K562 (cell line): ENCODE data around the gene NR5A2. TPM values are rescaled to one million over a fixed set of nuclear protein-coding genes. Genes with fewer than 3 reads are reported as not detected.

Experiments used
- ATAC-seq: fragments of 200-7000 bp; cut with Tn5 transposase; 3 replicates; pipeline ENCODE4 v1.9.1; 2020; ENCODE audit warnings: moderate library complexity
- BruUV-seq: library from RNA; stranded (reverse); fragments of 400-500 nt; replicated peaks from 2 replicates; lab custom pipeline; 2021; lab: Mats Ljungman, UMichigan
- CTCF ChIA-PET: fragments of 300-600 bp; formaldehyde crosslinking; extraction: SDS; loops from one replicate; lab custom pipeline; 2021; ENCODE audit warnings: low intra/inter-chr PET ratio; lab: Yijun Ruan, JAX
- POLR2A ChIA-PET: fragments of 300-600, 350-650 bp; sonication (Branson Sonifier 250); formaldehyde crosslinking; extraction: SDS; loops from one replicate; lab custom pipeline; 2021; ENCODE audit warnings: antibody characterized with exemption, inconsistent platforms; lab: Yijun Ruan, JAX
- DNase-seq, 4 experiments: peaks; one replicate each; pipeline versions ENCODE4 v3.0.0 to v3.0.0-alpha.2; 2011 to 2018; ENCODE audit warnings: low spot score in 3 of 4, mixed read lengths in 3 of 4; ENCODE audit errors: extremely low read depth in 1 of 4
- FAIRE-seq: peaks from 2 replicates; lab custom pipeline; 2011; peaks lifted over from hg19 to GRCh38; lab: Jason Lieb, UNC
- H2AFZ ChIP-seq: 2 replicates; pipeline ENCODE4 v1.6.0; 2011; ENCODE audit warnings: low read depth, low read length, control low read depth, inconsistent platforms
- H3K27ac ChIP-seq: fragments of 200-600 bp; 3 replicates; pipeline ENCODE4 v1.8.0; 2011; ENCODE audit warnings: low read depth, mild to moderate bottlenecking, control low read depth, inconsistent platforms, low read length, moderate library complexity, mixed read lengths; ENCODE audit errors: extremely low read depth
- H3K27me3 ChIP-seq, 2 experiments: fragments of 300-600 bp in 1 of 2; 2 replicates in 1 of 2; 3 replicates in 1 of 2; pipeline versions ENCODE4 v1.6.0 to v1.8.0; 2011; ENCODE audit warnings: inconsistent platforms in 2 of 2, low read length in 2 of 2, mild to moderate bottlenecking in 1 of 2, mixed read lengths in 1 of 2, moderate library complexity in 1 of 2; ENCODE audit not compliant: control insufficient read depth in 2 of 2, insufficient read depth in 2 of 2
- H3K36me3 ChIP-seq: fragments of 300-600 bp; 3 replicates; pipeline ENCODE4 v1.8.0; 2011; ENCODE audit warnings: mild to moderate bottlenecking, low read length, inconsistent platforms; ENCODE audit not compliant: control insufficient read depth, insufficient read depth
- H3K4me1 ChIP-seq, 2 experiments: fragments of 200-600 bp in 1 of 2; replicated peaks in 1 of 2; 2 replicates in 1 of 2; 3 replicates in 1 of 2; pipeline versions ENCODE4 v1.5.1 to v1.8.0; 2011; ENCODE audit warnings: inconsistent platforms in 2 of 2, low read length in 2 of 2, mild to moderate bottlenecking in 1 of 2, mixed read lengths in 1 of 2, moderate library complexity in 1 of 2; ENCODE audit not compliant: control insufficient read depth in 2 of 2, insufficient read depth in 2 of 2
- H3K4me2 ChIP-seq: 2 replicates; pipeline ENCODE4 v1.6.1; 2011; ENCODE audit warnings: low read length, control low read depth, inconsistent platforms, mixed read lengths; ENCODE audit not compliant: insufficient read depth
- H3K4me3 ChIP-seq: fragments of 200-600 bp; sonication (generic), shearing (Covaris generic); 2 replicates; pipeline ENCODE4 v1.5.1; 2016; ENCODE audit warnings: control low read depth, inconsistent platforms
- H3K79me2 ChIP-seq: fragments of 200-600 bp; 3 replicates; pipeline ENCODE4 v1.8.0; 2011; ENCODE audit warnings: low read length, inconsistent platforms; ENCODE audit not compliant: control insufficient read depth, insufficient read depth
- H3K9ac ChIP-seq, 2 experiments: 2 replicates each; pipeline versions ENCODE4 v1.6.0 to v1.6.1; 2011; ENCODE audit warnings: low read depth in 2 of 2, low read length in 2 of 2, control low read depth in 1 of 2, inconsistent platforms in 1 of 2, mild to moderate bottlenecking in 1 of 2, mixed read lengths in 1 of 2; ENCODE audit not compliant: insufficient read depth in 1 of 2
- H3K9me1 ChIP-seq: one replicate; pipeline ENCODE4 v1.6.0; 2011; ENCODE audit warnings: inconsistent platforms, mild to moderate bottlenecking, low read length, moderate library complexity; ENCODE audit not compliant: control insufficient read depth, insufficient read depth
- H3K9me3 ChIP-seq: replicated peaks from 2 replicates; pipeline ENCODE4 v1.5.1; 2011; ENCODE audit warnings: low read depth, low read length, inconsistent platforms; ENCODE audit not compliant: control insufficient read depth, insufficient read depth
- H4K20me1 ChIP-seq: replicated peaks from 2 replicates; pipeline ENCODE4 v1.6.1; 2011; ENCODE audit warnings: low read length, inconsistent platforms, mixed read lengths; ENCODE audit not compliant: control insufficient read depth, insufficient read depth
- CEBPB ChIP-seq: fragments of 450-650 bp; IDR thresholded peaks from 2 replicates; pipeline ENCODE4 v1.6.1; 2016; ENCODE audit warnings: missing genetic modification characterization, missing compliant biosample characterization
- HMG20A ChIP-seq: fragments of 450-650 bp; formaldehyde crosslinking; conservative IDR thresholded peaks from 2 replicates; pipeline ENCODE4 v1.4.0; 2020; ENCODE audit warnings: mild to moderate bottlenecking, mixed read lengths
- RBM34 ChIP-seq: fragments of 200-400 bp; formaldehyde crosslinking; IDR thresholded peaks from 2 replicates; pipeline ENCODE4 v1.6.1; 2018; ENCODE audit warnings: low read length, borderline replicate concordance; ENCODE audit not compliant: insufficient read depth
- SMAD3 ChIP-seq: fragments of 450-650 bp; formaldehyde crosslinking; conservative IDR thresholded peaks from 2 replicates; pipeline ENCODE4 v1.4.0; 2020; ENCODE audit warnings: mild to moderate bottlenecking
- ZNF561 ChIP-seq: fragments of 450-650 bp; formaldehyde crosslinking; conservative IDR thresholded peaks from 2 replicates; pipeline ENCODE4 v1.4.0; 2020; ENCODE audit warnings: mild to moderate bottlenecking, moderate library complexity
- WGBS: fragments of 100-300 bp; shearing (Covaris generic); methylation state at CpG from one replicate; pipeline ENCODE4 v1.1.6; 2016; ENCODE audit warnings: low coverage, mixed read lengths; ENCODE audit not compliant: insufficient coverage; ENCODE audit errors: missing lambda C conversion rate; 5-methylcytosine and 5-hydroxymethylcytosine counted together
- in situ Hi-C: fragments of 300-500 bp; cut with MboI; formaldehyde crosslinking; loops from 4 replicates; pipeline ENCODE4 v1.15.0; 2018; ENCODE audit warnings: inconsistent platforms, mixed read lengths
- intact Hi-C: fragments of 100-400 bp; cut with micrococcal nuclease; formaldehyde crosslinking; loops from 2 replicates; pipeline ENCODE4 v1.14.2; 2022
- polyA plus RNA-seq, 8 experiments: library from polyadenylated mRNA; depleted of rRNA in 4 of 8; stranded (reverse) in 5 of 8; unstranded in 3 of 8; fragments of >200 nt; fragmentation: Nextera tagmentation in 2 of 8; fragmentation: Illumina TruSeq in 1 of 8; extraction: Ambion mirVana in 2 of 8; extraction: Trizol in 1 of 8; gene quantifications; 2 replicates each; pipeline versions ENCODE4 v1.2.1 to v1.2.3, GENCODE V29; 2011 to 2014; ENCODE audit warnings: inconsistent platforms in 1 of 8, missing spikeins in 1 of 8
- total RNA-seq, 7 experiments: library from RNA; depleted of rRNA in 6 of 7; stranded (reverse); fragments of >200 nt in 6 of 7; fragmentation: Illumina TruSeq in 2 of 7; extraction: Trizol in 2 of 7; gene quantifications; 2 replicates each; pipeline versions ENCODE4 v1.2.1 to v1.2.3, GENCODE V29; 2011 to 2021; ENCODE audit warnings: low replicate concordance in 1 of 7
- TF ChIP-seq, protein P1 (sequence below): fragments of 450-650 bp; IDR thresholded peaks from 2 replicates; pipeline ENCODE4 v1.6.1; 2017; ENCODE audit warnings: antibody characterized with exemption
- TF ChIP-seq, protein P2 (sequence below): fragments of 250-450 bp; sonication (Bioruptor Pico); IDR thresholded peaks from 2 replicates; pipeline ENCODE4 v1.5.1; 2021; ENCODE audit warnings: mild to moderate bottlenecking
- TF ChIP-seq, protein P3 (sequence below): fragments of 450-650 bp; IDR thresholded peaks from 2 replicates; pipeline ENCODE4 v1.6.1; 2016; ENCODE audit warnings: mild to moderate bottlenecking

NR5A2 gene
- total and polyA plus RNA-seq, 9 of the 15 experiments (the other 6 are each of a cell fraction or from before 2014, with no cell fraction given) = 0.13 to 0.40 (median 0.29) TPM

DNA sequence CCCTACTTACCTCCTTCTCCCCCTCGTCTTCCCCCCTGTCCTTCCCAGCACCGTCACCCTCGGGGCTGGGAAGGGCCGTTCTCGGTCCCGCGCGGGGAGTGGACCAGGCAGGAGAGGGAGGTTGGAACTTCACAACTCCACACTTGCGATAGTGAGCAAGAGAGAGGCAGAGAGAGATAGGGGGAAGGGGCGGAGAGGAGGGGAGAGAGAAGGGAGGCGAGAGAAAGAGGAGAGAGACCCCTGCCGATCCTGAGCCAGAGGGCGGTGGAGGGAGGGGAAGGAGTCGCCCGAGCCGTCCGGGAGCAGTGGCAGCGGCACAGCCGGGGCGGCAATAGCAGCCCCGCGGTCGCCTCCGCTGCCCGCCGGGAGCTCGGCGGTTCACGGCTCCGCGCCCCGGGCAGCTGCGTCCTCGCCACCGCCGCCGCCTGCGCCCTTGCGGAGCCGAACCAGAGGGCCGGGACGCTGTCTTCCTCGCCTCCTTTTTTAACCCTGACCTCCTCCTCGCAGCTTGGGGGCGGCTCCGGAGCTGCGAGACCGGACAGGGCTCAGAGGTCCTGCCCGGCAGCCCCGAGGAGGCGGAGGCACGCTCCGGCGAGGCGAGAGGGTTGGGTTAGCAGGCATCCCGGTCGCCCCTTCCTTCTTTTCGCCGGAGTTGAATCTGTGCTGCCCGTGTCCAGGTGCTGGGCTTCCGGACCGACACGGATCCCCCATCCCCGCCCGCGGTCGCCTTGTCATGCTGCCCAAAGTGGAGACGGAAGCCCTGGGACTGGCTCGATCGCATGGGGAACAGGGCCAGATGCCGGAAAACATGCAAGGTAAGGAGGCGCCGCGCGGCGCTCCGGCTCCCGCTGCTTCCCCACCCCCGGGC lies 11.7 kb downstream of the NR5A2 start:
- WGBS = 10% methylated on average over 55 of the region's 79 CpGs
- intact Hi-C loops = no loop called here
- in situ Hi-C loops = no loop called here
- no peaks in the 10 kb centered on the region for H3K79me2 ChIP-seq
- peaks cover 4% of the 10 kb centered on the region for H3K9me1 ChIP-seq
- no peak overlapping the region for H3K4me2 ChIP-seq
- ChIA-PET POLR2A (no interaction called here), CTCF (no interaction called here)
- no peaks in the 10 kb centered on the region for H3K9me3 ChIP-seq
- H3K27me3 ChIP-seq = peaks cover 83% of the 10 kb centered on the region in 2 experiments
- no peak for TF ChIP-seq ZNF561 (CRISPR knock-in tag)
- TF ChIP-seq, protein P1, sequence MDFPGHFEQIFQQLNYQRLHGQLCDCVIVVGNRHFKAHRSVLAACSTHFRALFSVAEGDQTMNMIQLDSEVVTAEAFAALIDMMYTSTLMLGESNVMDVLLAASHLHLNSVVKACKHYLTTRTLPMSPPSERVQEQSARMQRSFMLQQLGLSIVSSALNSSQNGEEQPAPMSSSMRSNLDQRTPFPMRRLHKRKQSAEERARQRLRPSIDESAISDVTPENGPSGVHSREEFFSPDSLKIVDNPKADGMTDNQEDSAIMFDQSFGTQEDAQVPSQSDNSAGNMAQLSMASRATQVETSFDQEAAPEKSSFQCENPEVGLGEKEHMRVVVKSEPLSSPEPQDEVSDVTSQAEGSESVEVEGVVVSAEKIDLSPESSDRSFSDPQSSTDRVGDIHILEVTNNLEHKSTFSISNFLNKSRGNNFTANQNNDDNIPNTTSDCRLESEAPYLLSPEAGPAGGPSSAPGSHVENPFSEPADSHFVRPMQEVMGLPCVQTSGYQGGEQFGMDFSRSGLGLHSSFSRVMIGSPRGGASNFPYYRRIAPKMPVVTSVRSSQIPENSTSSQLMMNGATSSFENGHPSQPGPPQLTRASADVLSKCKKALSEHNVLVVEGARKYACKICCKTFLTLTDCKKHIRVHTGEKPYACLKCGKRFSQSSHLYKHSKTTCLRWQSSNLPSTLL = no peak
- no peak for TF ChIP-seq SMAD3
- TF ChIP-seq CEBPB (tag) = no peak
- no peak for TF ChIP-seq HMG20A (CRISPR knock-in tag)
- TF ChIP-seq, protein P2, sequence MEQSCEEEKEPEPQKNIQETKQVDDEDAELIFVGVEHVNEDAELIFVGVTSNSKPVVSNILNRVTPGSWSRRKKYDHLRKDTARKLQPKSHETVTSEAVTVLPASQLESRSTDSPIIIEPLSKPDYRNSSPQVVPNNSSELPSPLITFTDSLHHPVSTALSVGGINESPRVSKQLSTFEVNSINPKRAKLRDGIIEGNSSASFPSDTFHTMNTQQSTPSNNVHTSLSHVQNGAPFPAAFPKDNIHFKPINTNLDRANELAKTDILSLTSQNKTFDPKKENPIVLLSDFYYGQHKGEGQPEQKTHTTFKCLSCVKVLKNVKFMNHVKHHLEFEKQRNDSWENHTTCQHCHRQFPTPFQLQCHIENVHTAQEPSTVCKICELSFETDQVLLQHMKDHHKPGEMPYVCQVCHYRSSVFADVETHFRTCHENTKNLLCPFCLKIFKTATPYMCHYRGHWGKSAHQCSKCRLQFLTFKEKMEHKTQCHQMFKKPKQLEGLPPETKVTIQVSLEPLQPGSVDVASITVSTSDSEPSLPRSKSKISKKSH (CRISPR knock-in tag) = no peak
- TF ChIP-seq, protein P3, sequence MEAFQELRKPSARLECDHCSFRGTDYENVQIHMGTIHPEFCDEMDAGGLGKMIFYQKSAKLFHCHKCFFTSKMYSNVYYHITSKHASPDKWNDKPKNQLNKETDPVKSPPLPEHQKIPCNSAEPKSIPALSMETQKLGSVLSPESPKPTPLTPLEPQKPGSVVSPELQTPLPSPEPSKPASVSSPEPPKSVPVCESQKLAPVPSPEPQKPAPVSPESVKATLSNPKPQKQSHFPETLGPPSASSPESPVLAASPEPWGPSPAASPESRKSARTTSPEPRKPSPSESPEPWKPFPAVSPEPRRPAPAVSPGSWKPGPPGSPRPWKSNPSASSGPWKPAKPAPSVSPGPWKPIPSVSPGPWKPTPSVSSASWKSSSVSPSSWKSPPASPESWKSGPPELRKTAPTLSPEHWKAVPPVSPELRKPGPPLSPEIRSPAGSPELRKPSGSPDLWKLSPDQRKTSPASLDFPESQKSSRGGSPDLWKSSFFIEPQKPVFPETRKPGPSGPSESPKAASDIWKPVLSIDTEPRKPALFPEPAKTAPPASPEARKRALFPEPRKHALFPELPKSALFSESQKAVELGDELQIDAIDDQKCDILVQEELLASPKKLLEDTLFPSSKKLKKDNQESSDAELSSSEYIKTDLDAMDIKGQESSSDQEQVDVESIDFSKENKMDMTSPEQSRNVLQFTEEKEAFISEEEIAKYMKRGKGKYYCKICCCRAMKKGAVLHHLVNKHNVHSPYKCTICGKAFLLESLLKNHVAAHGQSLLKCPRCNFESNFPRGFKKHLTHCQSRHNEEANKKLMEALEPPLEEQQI = no peak
- TF ChIP-seq RBM34 = no peak
- no peak overlapping the region for H3K4me3 ChIP-seq
- H3K36me3 ChIP-seq = no peaks in the 10 kb centered on the region
- H3K9ac ChIP-seq = no peak overlapping the region
- ATAC-seq (no peak; the same call in 2 of the 3 replicates), DNase-seq (no peak), FAIRE-seq (no peak)
- peaks cover 0 to 22% of the 10 kb centered on the region in 2 experiments; a peak in 1 of 5 replicates for H3K4me1 ChIP-seq
- H4K20me1 ChIP-seq = peaks cover 6% of the 10 kb centered on the region
- no TSS peak for BruUV-seq
- no peak overlapping the region for H3K27ac ChIP-seq
- H2AFZ ChIP-seq = no peak overlapping the region
